GM23338 (cell line): ENCODE measurements around the gene FAM13C.

Source experiments
- CREB1 ChIP-seq: fragments of 250-450 bp; sonication (Bioruptor Pico); IDR thresholded peaks from 2 replicates; pipeline ENCODE4 v1.5.0; 2020; ENCODE audit warnings: low read depth, mild to moderate bottlenecking, moderate library complexity
- CTCF ChIP-seq, 2 experiments: fragments of 200-600 bp in 1 of 2; sonication (generic) in 1 of 2; conservative IDR thresholded peaks; 2 replicates each; pipeline versions ENCODE4 v1.5.1 to v1.6.1; 2016 to 2017; ENCODE audit warnings: antibody characterized with exemption in 2 of 2, low read depth in 2 of 2, mild to moderate bottlenecking in 2 of 2, moderate library complexity in 1 of 2
- ETS1 ChIP-seq: IDR thresholded peaks from 2 replicates; pipeline ENCODE4 v1.6.1; 2016; ENCODE audit warnings: antibody characterized with exemption
- EZH2 ChIP-seq: fragments of 200-600 bp; sonication (generic); IDR thresholded peaks from one replicate; pipeline ENCODE4 v1.8.0; 2017; ENCODE audit warnings: antibody characterized with exemption, mild to moderate bottlenecking, low read depth; ENCODE audit not compliant: unreplicated experiment
- EZH2phosphoT487 ChIP-seq: fragments of 200-600 bp; sonication (generic); IDR thresholded peaks from one replicate; pipeline ENCODE4 v1.8.1; 2018; ENCODE audit warnings: antibody characterized with exemption; ENCODE audit not compliant: unreplicated experiment
- JUNB ChIP-seq: IDR thresholded peaks from one replicate; pipeline ENCODE4 v1.6.1; 2016; ENCODE audit warnings: antibody characterized with exemption; ENCODE audit not compliant: unreplicated experiment
- NANOG ChIP-seq: IDR thresholded peaks from 2 replicates; pipeline ENCODE4 v1.6.1; 2016; ENCODE audit warnings: antibody characterized with exemption, borderline replicate concordance
- POLR2AphosphoS5 ChIP-seq: IDR thresholded peaks from 2 replicates; pipeline ENCODE4 v1.6.1; 2016; ENCODE audit warnings: antibody characterized with exemption, low read depth
- REST ChIP-seq: IDR thresholded peaks from one replicate; pipeline ENCODE4 v1.6.1; 2018; ENCODE audit warnings: antibody characterized with exemption; ENCODE audit not compliant: unreplicated experiment
- STAT1 ChIP-seq: IDR thresholded peaks from one replicate; pipeline ENCODE4 v1.6.1; 2016; ENCODE audit warnings: antibody characterized with exemption; ENCODE audit not compliant: unreplicated experiment
- ZNF114 ChIP-seq: fragments of 250-450 bp; sonication (Bioruptor Pico); IDR thresholded peaks from 2 replicates; pipeline ENCODE4 v1.5.0; 2020; ENCODE audit warnings: mild to moderate bottlenecking, moderate library complexity
- ZNF331 ChIP-seq: fragments of 250-450 bp; sonication (Bioruptor Pico); IDR thresholded peaks from 2 replicates; pipeline ENCODE4 v1.5.0; 2020; ENCODE audit warnings: low read depth, mild to moderate bottlenecking, moderate library complexity
- ZNF462 ChIP-seq: fragments of 250-450 bp; sonication (Bioruptor Pico); IDR thresholded peaks from 2 replicates; pipeline ENCODE4 v1.5.0; 2020; ENCODE audit warnings: mild to moderate bottlenecking, moderate library complexity

- TF ChIP-seq POLR2AphosphoS5 (no peak), CTCF (conservative IDR thresholded peaks at IDR 0.05; ENCODE audit: low read depth in 2 of 2) (no peak), EZH2phosphoT487 (no peak), EZH2 (no peak), ETS1 (no peak), JUNB (no peak), REST (no peak), ZNF114 (CRISPR knock-in tag) (no peak), CREB1 (CRISPR knock-in tag) (no peak), NANOG (no peak), ZNF462 (no peak), ZNF331 (CRISPR knock-in tag) (no peak), STAT1 (no peak)
These were observed 31.0 kb upstream of the FAM13C start for GRCh38 chr10:59393349-59393748.
